22Rv1 (cell line): ENCODE measurements around the gene COLGALT1.

Source experiments
- H3K27ac ChIP-seq: fragments of 450-650 bp; 2 replicates; pipeline ENCODE4 v1.5.1; 2017
- ZFX ChIP-seq: fragments of 450-650 bp; IDR thresholded peaks from 2 replicates; pipeline ENCODE4 v1.6.1; 2017; ENCODE audit warnings: antibody characterized with exemption, borderline replicate concordance
- TF ChIP-seq, protein P1 (sequence below): fragments of 450-650 bp; IDR thresholded peaks from 2 replicates; pipeline ENCODE4 v1.5.1; 2017; ENCODE audit warnings: mild to moderate bottlenecking

COLGALT1 gene

DNA sequence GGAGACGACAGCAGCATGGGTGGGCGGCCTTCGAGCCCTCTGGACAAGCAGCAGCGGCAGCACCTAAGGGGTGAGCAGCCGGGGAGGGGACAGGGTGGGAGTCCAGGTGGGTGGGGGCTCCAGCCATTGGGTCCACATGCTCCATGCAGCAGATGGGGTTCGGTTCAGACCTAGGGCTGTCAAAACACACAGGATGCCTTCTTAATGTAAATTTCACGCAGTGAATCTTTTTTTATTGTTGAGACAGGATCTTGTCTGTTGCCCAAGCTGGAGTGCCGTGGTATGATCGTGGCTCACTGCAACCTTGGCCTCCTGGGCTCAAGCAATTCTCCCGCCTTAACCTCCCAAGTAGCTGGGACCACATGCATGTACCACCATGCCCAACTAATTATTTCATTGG, 28.1 kb upstream of the COLGALT1 start:
- TF ChIP-seq ZFX: no peak
- TF ChIP-seq, protein P1, sequence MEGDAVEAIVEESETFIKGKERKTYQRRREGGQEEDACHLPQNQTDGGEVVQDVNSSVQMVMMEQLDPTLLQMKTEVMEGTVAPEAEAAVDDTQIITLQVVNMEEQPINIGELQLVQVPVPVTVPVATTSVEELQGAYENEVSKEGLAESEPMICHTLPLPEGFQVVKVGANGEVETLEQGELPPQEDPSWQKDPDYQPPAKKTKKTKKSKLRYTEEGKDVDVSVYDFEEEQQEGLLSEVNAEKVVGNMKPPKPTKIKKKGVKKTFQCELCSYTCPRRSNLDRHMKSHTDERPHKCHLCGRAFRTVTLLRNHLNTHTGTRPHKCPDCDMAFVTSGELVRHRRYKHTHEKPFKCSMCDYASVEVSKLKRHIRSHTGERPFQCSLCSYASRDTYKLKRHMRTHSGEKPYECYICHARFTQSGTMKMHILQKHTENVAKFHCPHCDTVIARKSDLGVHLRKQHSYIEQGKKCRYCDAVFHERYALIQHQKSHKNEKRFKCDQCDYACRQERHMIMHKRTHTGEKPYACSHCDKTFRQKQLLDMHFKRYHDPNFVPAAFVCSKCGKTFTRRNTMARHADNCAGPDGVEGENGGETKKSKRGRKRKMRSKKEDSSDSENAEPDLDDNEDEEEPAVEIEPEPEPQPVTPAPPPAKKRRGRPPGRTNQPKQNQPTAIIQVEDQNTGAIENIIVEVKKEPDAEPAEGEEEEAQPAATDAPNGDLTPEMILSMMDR: no peak
- no peak overlapping the region for H3K27ac ChIP-seq

DNA sequence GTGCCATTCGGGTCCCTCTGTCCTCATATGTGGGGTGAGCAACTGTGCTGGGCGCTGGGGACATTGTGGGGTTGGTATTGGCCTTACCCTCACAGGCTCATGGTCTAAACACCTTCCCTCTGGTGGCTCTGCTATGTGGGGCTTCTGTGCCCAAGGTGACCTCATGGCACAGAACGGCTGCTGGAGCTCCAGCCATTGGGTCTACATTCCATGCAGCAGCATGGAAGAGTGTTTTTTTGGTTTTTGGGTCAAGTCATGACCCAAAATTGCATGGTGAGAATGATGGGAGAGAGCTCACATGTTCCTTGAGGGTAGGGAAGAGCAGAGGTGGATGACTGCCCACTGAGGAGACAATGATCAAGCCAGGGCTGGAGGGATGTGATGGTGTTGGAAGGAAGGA, 26.8 kb upstream of the COLGALT1 start:
- TF ChIP-seq, protein P1: no peak
- TF ChIP-seq ZFX: no peak
- H3K27ac ChIP-seq: no peak overlapping the region

GRCh38 chr19:17529239-17530158, 25.9 kb upstream of the COLGALT1 start:
- no peak overlapping the region for H3K27ac ChIP-seq
- no peak for TF ChIP-seq ZFX
- TF ChIP-seq, protein P1: no peak

GRCh38 chr19:17530586-17530985, 24.9 kb upstream of the COLGALT1 start:
- TF ChIP-seq ZFX: no peak
- TF ChIP-seq, protein P1: no peak
- H3K27ac ChIP-seq: no peak overlapping the region

DNA sequence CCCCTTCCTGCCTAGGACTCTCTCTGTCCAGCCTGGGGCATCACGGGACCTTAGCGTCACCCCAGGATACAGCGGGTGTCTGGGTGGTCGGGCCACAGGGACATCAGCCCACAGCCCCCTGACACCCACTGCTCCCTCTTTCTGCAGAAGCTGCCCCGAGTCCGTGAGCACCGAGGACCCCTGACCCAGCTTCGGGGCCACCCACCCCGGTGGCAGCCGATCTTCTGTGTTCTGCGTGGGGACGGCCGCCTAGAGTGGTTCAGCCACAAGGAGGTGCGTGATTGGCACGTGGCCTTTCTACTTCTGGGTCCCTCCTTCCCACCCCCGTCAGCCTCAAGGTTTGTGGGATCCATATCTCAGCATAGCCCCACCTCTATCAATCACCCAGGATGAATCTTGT, 23.3 kb upstream of the COLGALT1 start:
- no peak overlapping the region for H3K27ac ChIP-seq
- TF ChIP-seq, protein P1: no peak
- no peak for TF ChIP-seq ZFX

DNA sequence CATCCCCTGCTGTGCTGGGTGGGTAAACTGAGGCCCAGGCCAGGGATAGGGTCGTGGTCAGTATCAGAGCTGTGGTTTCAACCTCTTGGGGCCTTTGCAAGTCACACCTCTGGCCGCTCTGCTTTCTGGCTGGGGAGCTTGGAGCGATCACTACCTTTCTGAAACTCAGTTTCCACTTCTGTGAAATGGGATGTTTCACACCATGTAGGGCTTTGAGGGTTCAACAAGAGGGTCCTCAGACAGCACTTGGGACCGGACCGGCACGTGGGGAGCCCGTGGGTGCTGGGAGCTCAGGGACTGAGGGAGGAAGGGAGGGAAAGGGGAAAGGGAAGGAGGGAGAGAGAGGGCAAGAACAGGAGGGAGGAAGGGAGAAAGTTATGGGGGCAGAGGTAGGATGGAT, 22.9 kb upstream of the COLGALT1 start:
- no peak overlapping the region for H3K27ac ChIP-seq
- TF ChIP-seq, protein P1: no peak
- no peak for TF ChIP-seq ZFX

DNA sequence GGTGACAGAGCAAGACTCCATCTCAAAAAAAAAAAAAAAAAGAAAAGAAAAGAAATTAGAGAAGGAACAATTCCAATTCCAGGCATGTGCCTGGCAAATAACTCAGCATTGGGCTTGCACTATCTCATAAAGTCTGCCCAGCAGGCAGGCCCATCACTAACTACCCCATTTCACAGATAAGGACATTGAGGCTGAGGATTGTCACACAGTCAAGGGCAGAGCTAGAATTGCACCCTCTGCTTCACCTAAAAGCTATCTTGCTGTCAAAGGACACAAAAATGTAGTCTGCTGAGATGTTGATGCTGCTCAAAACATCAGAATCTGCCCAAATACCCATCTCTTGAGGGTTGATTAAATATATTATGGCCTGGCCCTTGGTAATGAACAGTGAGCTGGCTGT, 20.7 kb upstream of the COLGALT1 start:
- TF ChIP-seq ZFX: no peak
- TF ChIP-seq, protein P1: no peak
- no peak overlapping the region for H3K27ac ChIP-seq
